SK-N-SH (cell line): Measurements from ENCODE around the gene AGBL1. TPM values are rescaled to one million over a fixed set of nuclear protein-coding genes. Genes with fewer than 3 reads are reported as not detected.

Experiments used
- CTCF ChIA-PET: fragments of 300-600, 350-600 bp; formaldehyde crosslinking; extraction: SDS; loops from one replicate; lab custom pipeline; 2021; lab: Yijun Ruan, JAX
- POLR2A ChIA-PET: fragments of 350-600 bp; sonication (Branson Sonifier 250); formaldehyde crosslinking; extraction: SDS; loops from one replicate; lab custom pipeline; 2020; ENCODE audit warnings: antibody characterized with exemption, inconsistent platforms; lab: Yijun Ruan, JAX
- DNase-seq: peaks from one replicate; pipeline ENCODE4 v3.0.0; 2012
- H2AFZ ChIP-seq: fragments of 200-600 bp; sonication (generic); 2 replicates; pipeline ENCODE4 v1.8.1; 2016; ENCODE audit warnings: antibody characterized with exemption, mild to moderate bottlenecking, low read depth
- H3F3A ChIP-seq: fragments of 200-600 bp; sonication (generic); replicated peaks from 2 replicates; pipeline ENCODE3; 2016; ENCODE audit warnings: antibody characterized with exemption, mild to moderate bottlenecking; ENCODE audit not compliant: insufficient read depth
- H3K27ac ChIP-seq, 2 experiments: fragments of 200-500 bp in 1 of 2; fragments of 200-600 bp in 1 of 2; sonication (Bioruptor generic) in 1 of 2; sonication (generic), shearing (Covaris generic) in 1 of 2; 2 replicates each; pipeline versions ENCODE4 v1.5.1 to v1.6.1; 2014 to 2016; ENCODE audit warnings: low read depth in 2 of 2, inconsistent platforms in 1 of 2, low read length in 1 of 2, mild to moderate bottlenecking in 1 of 2, mixed read lengths in 1 of 2
- H3K27me3 ChIP-seq: fragments of 200-600 bp; sonication (generic), shearing (Covaris generic); 2 replicates; pipeline ENCODE4 v1.6.1; 2016; ENCODE audit warnings: mixed run types; ENCODE audit not compliant: insufficient read depth
- H3K36me3 ChIP-seq, 2 experiments: fragments of 200-500 bp in 1 of 2; fragments of 200-600 bp in 1 of 2; sonication (Bioruptor generic) in 1 of 2; sonication (generic) in 1 of 2; replicated peaks in 1 of 2; 2 replicates each; pipeline versions ENCODE3 to v1.5.1; 2014 to 2016; ENCODE audit warnings: low read length in 1 of 2, mild to moderate bottlenecking in 1 of 2; ENCODE audit not compliant: insufficient read depth in 2 of 2, control insufficient read depth in 1 of 2
- H3K4me1 ChIP-seq, 2 experiments: fragments of 200-500 bp in 1 of 2; fragments of 200-600 bp in 1 of 2; sonication (Bioruptor generic) in 1 of 2; sonication (generic), shearing (Covaris generic) in 1 of 2; 2 replicates each; pipeline versions ENCODE4 v1.5.1 to v1.6.1; 2014 to 2016; ENCODE audit warnings: low read depth in 1 of 2, low read length in 1 of 2, mixed run types in 1 of 2; ENCODE audit not compliant: insufficient read depth in 2 of 2, control insufficient read depth in 1 of 2
- H3K4me2 ChIP-seq: fragments of 200-600 bp; sonication (generic), shearing (Covaris generic); 2 replicates; pipeline ENCODE4 v1.6.1; 2017; ENCODE audit warnings: mixed run types
- H3K4me3 ChIP-seq, 2 experiments: fragments of 200-500 bp in 1 of 2; fragments of 200-600 bp in 1 of 2; sonication (Bioruptor generic) in 1 of 2; sonication (generic), shearing (Covaris generic) in 1 of 2; 2 replicates each; pipeline versions ENCODE4 v1.5.1 to v1.8.1; 2014 to 2016; ENCODE audit warnings: low read depth in 2 of 2, inconsistent platforms in 1 of 2, low read length in 1 of 2, mild to moderate bottlenecking in 1 of 2, mixed read lengths in 1 of 2, moderate library complexity in 1 of 2
- H3K79me2 ChIP-seq: fragments of 200-600 bp; sonication (generic); 2 replicates; pipeline ENCODE4 v1.8.1; 2017; ENCODE audit warnings: mild to moderate bottlenecking; ENCODE audit not compliant: insufficient read depth
- H3K9ac ChIP-seq: fragments of 200-600 bp; sonication (generic); 2 replicates; pipeline ENCODE4 v1.6.1; 2017; ENCODE audit warnings: mixed run types
- H3K9me2 ChIP-seq: fragments of 200-600 bp; sonication (generic); 2 replicates; pipeline ENCODE4 v1.6.1; 2017; ENCODE audit warnings: mixed run types
- H3K9me3 ChIP-seq: fragments of 200-600 bp; sonication (generic); 2 replicates; pipeline ENCODE4 v1.6.1; 2017; ENCODE audit warnings: mixed run types, mild to moderate bottlenecking, moderate library complexity
- H4K20me1 ChIP-seq: fragments of 200-600 bp; sonication (generic); 2 replicates; pipeline ENCODE4 v1.6.1; 2017; ENCODE audit warnings: mild to moderate bottlenecking, mixed run types; ENCODE audit not compliant: insufficient read depth
- CHD2 ChIP-seq: fragments of 150-350 bp; IDR thresholded peaks from 2 replicates; pipeline ENCODE4 v1.6.1; 2018; ENCODE audit warnings: low read length; ENCODE audit not compliant: partially characterized antibody
- ELF1 ChIP-seq: IDR thresholded peaks from 2 replicates; pipeline ENCODE4 v1.4.0; 2012
- EZH2phosphoT487 ChIP-seq: fragments of 200-600 bp; sonication (generic); IDR thresholded peaks from 2 replicates; pipeline ENCODE4 v1.6.1; 2017; ENCODE audit warnings: low read depth, mixed run types, mild to moderate bottlenecking, antibody characterized with exemption, moderate library complexity, borderline replicate concordance
- FOXM1 ChIP-seq: IDR thresholded peaks from 2 replicates; pipeline ENCODE4 v1.4.0; 2012; ENCODE audit warnings: low read depth, mild to moderate bottlenecking
- IRF3 ChIP-seq: fragments of 150-350 bp; IDR thresholded peaks from 2 replicates; pipeline ENCODE4 v1.6.1; 2016; ENCODE audit warnings: mild to moderate bottlenecking, low read depth, low read length
- MEF2A ChIP-seq: IDR thresholded peaks from 2 replicates; pipeline ENCODE4 v1.4.0; 2012; ENCODE audit warnings: low read depth, borderline replicate concordance
- MXI1 ChIP-seq: IDR thresholded peaks from 2 replicates; pipeline ENCODE4 v1.6.1; 2012; ENCODE audit warnings: mild to moderate bottlenecking, low read depth, low read length, improper control_type of control experiment
- PBX3 ChIP-seq: IDR thresholded peaks from 2 replicates; pipeline ENCODE4; 2012
- POLR2AphosphoS5 ChIP-seq: IDR thresholded peaks from 2 replicates; pipeline ENCODE4 v1.6.1; 2012; ENCODE audit warnings: low read depth, low read length
- RCOR1 ChIP-seq: fragments of 150-350 bp; IDR thresholded peaks from 2 replicates; pipeline ENCODE4 v1.6.1; 2017; ENCODE audit warnings: antibody characterized with exemption, low read length
- TAF1 ChIP-seq: IDR thresholded peaks from 2 replicates; pipeline ENCODE4 v1.6.1; 2012; ENCODE audit warnings: low read depth, mild to moderate bottlenecking, low read length, moderate library complexity, borderline replicate concordance
- TCF12 ChIP-seq: IDR thresholded peaks from 2 replicates; pipeline ENCODE4 v1.4.0; 2012
- TEAD4 ChIP-seq: IDR thresholded peaks from 2 replicates; pipeline ENCODE4 v1.4.0; 2012; ENCODE audit warnings: mild to moderate bottlenecking, borderline replicate concordance; ENCODE audit not compliant: insufficient read depth
- WGBS: methylation state at CpG from one replicate; pipeline ENCODE4 v1.1.6; 2017; ENCODE audit warnings: low lambda C conversion rate; 5-methylcytosine and 5-hydroxymethylcytosine counted together
- polyA plus RNA-seq, 3 experiments: library from polyadenylated mRNA; depleted of rRNA; stranded (reverse); fragments of >200 nt; gene quantifications; 2 replicates each; pipeline ENCODE4 v1.2.3, GENCODE V29; 2012
- TF ChIP-seq, protein P1 (sequence below): IDR thresholded peaks from 2 replicates; pipeline ENCODE4 v1.6.1; 2012; ENCODE audit warnings: mild to moderate bottlenecking, low read depth, low read length, moderate library complexity
- TF ChIP-seq, protein P2 (sequence below): fragments of 200-600 bp; sonication (generic); IDR thresholded peaks from 2 replicates; pipeline ENCODE4 v1.6.1; 2017; ENCODE audit warnings: antibody characterized with exemption, mild to moderate bottlenecking, moderate library complexity
- TF ChIP-seq, protein P3 (sequence below): IDR thresholded peaks from 2 replicates; pipeline ENCODE4 v1.4.0; 2012; ENCODE audit warnings: low read depth

The AGBL1 gene
- polyA plus RNA-seq, 1 of the 3 experiments (the other 2 are of a cell fraction): not detected

GRCh38 chr15:86634146-86634545, 554.5 kb downstream of the AGBL1 start:
- Histone ChIP-seq H2AFZ (no peak overlapping the region), H3K9ac (no peak overlapping the region), H4K20me1 (no peaks in the 10 kb centered on the region), H3K4me3 (no peak overlapping the region), H3K27ac (no peak overlapping the region), H3K9me2 (no peaks in the 10 kb centered on the region), H3F3A (peaks cover under 1% of the 10 kb centered on the region), H3K27me3 (no peaks in the 10 kb centered on the region), H3K4me2 (no peak overlapping the region), H3K36me3 (no peaks in the 10 kb centered on the region), H3K79me2 (no peaks in the 10 kb centered on the region), H3K9me3 (no peaks in the 10 kb centered on the region), H3K4me1 (no peaks in the 10 kb centered on the region)
- POLR2A ChIA-PET: no interaction called here
- CTCF ChIA-PET: interaction anchor here (1.7 kb wide), 1 partner anchor 13 kb away, joined by 4 read pairs; no protein-coding TSS in a partner anchor
- WGBS: 51% methylated on average over 4 of the region's 4 CpGs
- DNase-seq: no peak
- TF ChIP-seq, protein P1, sequence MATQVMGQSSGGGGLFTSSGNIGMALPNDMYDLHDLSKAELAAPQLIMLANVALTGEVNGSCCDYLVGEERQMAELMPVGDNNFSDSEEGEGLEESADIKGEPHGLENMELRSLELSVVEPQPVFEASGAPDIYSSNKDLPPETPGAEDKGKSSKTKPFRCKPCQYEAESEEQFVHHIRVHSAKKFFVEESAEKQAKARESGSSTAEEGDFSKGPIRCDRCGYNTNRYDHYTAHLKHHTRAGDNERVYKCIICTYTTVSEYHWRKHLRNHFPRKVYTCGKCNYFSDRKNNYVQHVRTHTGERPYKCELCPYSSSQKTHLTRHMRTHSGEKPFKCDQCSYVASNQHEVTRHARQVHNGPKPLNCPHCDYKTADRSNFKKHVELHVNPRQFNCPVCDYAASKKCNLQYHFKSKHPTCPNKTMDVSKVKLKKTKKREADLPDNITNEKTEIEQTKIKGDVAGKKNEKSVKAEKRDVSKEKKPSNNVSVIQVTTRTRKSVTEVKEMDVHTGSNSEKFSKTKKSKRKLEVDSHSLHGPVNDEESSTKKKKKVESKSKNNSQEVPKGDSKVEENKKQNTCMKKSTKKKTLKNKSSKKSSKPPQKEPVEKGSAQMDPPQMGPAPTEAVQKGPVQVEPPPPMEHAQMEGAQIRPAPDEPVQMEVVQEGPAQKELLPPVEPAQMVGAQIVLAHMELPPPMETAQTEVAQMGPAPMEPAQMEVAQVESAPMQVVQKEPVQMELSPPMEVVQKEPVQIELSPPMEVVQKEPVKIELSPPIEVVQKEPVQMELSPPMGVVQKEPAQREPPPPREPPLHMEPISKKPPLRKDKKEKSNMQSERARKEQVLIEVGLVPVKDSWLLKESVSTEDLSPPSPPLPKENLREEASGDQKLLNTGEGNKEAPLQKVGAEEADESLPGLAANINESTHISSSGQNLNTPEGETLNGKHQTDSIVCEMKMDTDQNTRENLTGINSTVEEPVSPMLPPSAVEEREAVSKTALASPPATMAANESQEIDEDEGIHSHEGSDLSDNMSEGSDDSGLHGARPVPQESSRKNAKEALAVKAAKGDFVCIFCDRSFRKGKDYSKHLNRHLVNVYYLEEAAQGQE: no peak
- TF ChIP-seq, protein P2, sequence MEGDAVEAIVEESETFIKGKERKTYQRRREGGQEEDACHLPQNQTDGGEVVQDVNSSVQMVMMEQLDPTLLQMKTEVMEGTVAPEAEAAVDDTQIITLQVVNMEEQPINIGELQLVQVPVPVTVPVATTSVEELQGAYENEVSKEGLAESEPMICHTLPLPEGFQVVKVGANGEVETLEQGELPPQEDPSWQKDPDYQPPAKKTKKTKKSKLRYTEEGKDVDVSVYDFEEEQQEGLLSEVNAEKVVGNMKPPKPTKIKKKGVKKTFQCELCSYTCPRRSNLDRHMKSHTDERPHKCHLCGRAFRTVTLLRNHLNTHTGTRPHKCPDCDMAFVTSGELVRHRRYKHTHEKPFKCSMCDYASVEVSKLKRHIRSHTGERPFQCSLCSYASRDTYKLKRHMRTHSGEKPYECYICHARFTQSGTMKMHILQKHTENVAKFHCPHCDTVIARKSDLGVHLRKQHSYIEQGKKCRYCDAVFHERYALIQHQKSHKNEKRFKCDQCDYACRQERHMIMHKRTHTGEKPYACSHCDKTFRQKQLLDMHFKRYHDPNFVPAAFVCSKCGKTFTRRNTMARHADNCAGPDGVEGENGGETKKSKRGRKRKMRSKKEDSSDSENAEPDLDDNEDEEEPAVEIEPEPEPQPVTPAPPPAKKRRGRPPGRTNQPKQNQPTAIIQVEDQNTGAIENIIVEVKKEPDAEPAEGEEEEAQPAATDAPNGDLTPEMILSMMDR: no peak
- TF ChIP-seq FOXM1 (no peak), TCF12 (no peak), RCOR1 (no peak), CHD2 (no peak), EZH2phosphoT487 (no peak), POLR2AphosphoS5 (no peak)
- TF ChIP-seq, protein P3, sequence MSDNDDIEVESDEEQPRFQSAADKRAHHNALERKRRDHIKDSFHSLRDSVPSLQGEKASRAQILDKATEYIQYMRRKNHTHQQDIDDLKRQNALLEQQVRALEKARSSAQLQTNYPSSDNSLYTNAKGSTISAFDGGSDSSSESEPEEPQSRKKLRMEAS: no peak

- POLR2A ChIA-PET: no interaction called here
- 19% methylated on average over 2 of the region's 2 CpGs for WGBS
- TF ChIP-seq TEAD4 (no peak), ELF1 (no peak), MEF2A (no peak), TCF12 (no peak), IRF3 (no peak), MXI1 (no peak), PBX3 (no peak), TAF1 (no peak)
- TF ChIP-seq, protein P3: no peak
- TF ChIP-seq, protein P2: no peak
These were observed 555.4 kb downstream of the AGBL1 start for GRCh38 chr15:86634992-86635638.

More at GRCh38 chr15:86634992-86635638, 555.4 kb downstream of the AGBL1 start:
- H4K20me1 ChIP-seq: no peaks in the 10 kb centered on the region
- CTCF ChIA-PET: interaction anchor here (1.7 kb wide), 1 partner anchor 12 kb away, joined by 4 read pairs; no protein-coding TSS in a partner anchor
- H3K79me2 ChIP-seq: no peaks in the 10 kb centered on the region
- DNase-seq: no peak
- no peaks in the 10 kb centered on the region for H3F3A ChIP-seq
- H3K4me1 ChIP-seq: no peaks in the 10 kb centered on the region
- H3K27me3 ChIP-seq: no peaks in the 10 kb centered on the region
- no peak overlapping the region for H3K9ac ChIP-seq
- H3K9me3 ChIP-seq: no peaks in the 10 kb centered on the region
- H3K4me2 ChIP-seq: no peak overlapping the region
- H3K9me2 ChIP-seq: no peaks in the 10 kb centered on the region
- no peaks in the 10 kb centered on the region for H3K36me3 ChIP-seq
- no peak overlapping the region for H3K4me3 ChIP-seq
- H3K27ac ChIP-seq: no peak overlapping the region
- no peak overlapping the region for H2AFZ ChIP-seq
